Parietal lobe (tissue), 1 donor: ENCODE data around the gene CEP85L. TPM values are rescaled to one million over a fixed set of nuclear protein-coding genes. Genes with fewer than 3 reads are reported as not detected.

ENCODE experiments used
- total RNA-seq: library from RNA; depleted of rRNA; stranded (reverse); fragments of >200 nt; gene quantifications from one replicate; pipeline ENCODE4 v1.2.3, GENCODE V29; 2014

The CEP85L gene
- 58.2 TPM for total RNA-seq

DNA sequence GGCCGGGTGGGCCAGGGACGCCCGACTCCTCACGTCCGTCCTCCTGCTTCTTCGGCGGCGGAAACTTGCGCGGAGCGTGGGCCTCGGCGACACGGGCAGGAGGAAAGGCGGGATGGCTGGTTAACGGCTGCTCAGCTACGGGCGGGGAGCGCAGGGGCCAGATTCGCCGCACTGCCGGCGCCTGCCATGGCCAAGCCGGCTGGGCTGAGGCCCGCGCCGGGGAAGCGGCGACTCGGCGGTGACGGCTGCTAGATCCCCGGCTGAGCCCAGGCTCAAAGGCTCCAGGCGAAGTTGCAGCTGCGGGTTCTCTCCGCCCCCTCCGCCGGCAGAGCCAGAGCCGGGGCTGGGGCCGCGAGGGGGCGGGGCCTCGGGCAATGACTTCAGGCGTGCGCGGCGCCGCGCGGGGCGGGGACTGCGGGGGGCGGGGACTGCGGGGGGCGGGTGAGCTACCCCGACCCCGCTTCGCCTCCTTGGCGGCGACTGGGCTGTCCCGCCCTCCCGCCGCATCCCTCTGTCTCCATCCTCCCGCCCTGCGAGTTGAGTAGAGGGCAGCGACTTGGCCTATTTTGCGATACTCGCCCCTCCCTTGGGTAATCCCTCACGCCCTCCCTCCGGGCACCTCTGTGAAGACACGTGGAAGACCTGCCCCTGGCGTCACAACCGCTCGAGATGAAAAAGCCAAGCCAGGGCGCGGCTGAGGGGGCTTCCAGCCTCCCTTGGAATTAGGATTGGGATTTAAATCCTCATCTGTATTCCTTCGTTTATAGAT lies at the start of gene CEP85L:
Gene CEP85L, minus strand, starts transcription at position 310 of the 769 bp plus-strand sequence. CDS start 322 bp downstream, outside the sequence.

DNA sequence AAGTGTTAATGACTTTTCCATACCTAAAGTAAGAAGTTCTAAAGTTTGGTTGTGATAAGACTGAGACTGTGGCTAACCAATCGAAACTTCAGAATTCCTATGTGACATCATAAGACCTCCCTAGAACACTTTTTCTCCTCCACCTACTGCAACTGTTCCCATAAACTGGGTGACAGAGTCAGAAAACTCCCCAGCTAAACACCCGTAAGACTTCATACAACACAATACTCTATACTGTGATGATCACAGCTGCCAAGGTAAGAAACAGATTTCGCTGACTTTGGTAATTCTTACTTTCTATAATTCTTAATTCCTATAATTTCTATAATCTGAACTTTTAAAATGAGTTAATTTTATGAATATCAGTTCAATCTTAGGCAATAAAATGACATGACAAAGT lies 103.3 kb downstream of the CEP85L start, which contains the start of gene PLN:
Gene PLN, plus strand, starts transcription at position 161 of the 400 bp plus-strand sequence. CDS start 10,626 bp downstream, outside the sequence.

Other genes starting within 250 kb of the CEP85L start
- gene PLN, start 103.3 kb downstream of the CEP85L start, total RNA-seq: not detected
- gene ASF1A, start 242.6 kb upstream of the CEP85L start, total RNA-seq: 31.9 TPM